Measurements from ENCODE around the gene COL5A3. TPM values are rescaled to one million over a fixed set of nuclear protein-coding genes. Genes with fewer than 3 reads are reported as not detected.
A peak's percentile ranks its signal among the peaks of the same experiment; 100 is the strongest.

The COL5A3 gene
- total and polyA plus RNA-seq, 4 donors, result 0.14 to 4.9 (median 0.76) TPM

DNA sequence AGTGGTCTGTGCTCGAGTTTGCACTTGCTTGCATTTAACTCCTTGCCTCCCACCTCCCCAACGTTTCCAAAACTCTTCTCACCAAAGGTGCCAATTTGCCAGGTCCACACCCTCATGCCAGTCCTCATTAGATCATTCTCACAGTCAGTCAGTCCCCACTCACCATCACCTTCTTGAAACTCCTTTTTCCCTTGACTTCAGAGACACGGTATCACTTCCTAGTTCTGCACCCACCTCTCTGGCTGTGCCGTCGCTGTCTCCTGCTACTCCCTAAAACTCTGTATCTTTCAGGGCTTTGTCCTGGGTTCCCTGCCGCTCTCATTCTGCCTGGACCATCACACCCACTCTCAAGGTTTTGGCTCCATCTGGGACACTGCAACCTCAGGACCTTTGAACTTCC, 93.6 kb downstream of the COL5A3 start:
- WGBS, result 58% methylated on average over 6 of the region's 6 CpGs
- TF ChIP-seq, protein P1, sequence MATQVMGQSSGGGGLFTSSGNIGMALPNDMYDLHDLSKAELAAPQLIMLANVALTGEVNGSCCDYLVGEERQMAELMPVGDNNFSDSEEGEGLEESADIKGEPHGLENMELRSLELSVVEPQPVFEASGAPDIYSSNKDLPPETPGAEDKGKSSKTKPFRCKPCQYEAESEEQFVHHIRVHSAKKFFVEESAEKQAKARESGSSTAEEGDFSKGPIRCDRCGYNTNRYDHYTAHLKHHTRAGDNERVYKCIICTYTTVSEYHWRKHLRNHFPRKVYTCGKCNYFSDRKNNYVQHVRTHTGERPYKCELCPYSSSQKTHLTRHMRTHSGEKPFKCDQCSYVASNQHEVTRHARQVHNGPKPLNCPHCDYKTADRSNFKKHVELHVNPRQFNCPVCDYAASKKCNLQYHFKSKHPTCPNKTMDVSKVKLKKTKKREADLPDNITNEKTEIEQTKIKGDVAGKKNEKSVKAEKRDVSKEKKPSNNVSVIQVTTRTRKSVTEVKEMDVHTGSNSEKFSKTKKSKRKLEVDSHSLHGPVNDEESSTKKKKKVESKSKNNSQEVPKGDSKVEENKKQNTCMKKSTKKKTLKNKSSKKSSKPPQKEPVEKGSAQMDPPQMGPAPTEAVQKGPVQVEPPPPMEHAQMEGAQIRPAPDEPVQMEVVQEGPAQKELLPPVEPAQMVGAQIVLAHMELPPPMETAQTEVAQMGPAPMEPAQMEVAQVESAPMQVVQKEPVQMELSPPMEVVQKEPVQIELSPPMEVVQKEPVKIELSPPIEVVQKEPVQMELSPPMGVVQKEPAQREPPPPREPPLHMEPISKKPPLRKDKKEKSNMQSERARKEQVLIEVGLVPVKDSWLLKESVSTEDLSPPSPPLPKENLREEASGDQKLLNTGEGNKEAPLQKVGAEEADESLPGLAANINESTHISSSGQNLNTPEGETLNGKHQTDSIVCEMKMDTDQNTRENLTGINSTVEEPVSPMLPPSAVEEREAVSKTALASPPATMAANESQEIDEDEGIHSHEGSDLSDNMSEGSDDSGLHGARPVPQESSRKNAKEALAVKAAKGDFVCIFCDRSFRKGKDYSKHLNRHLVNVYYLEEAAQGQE (IDR thresholded peaks at IDR 0.05), result no peak
- no peaks in the 10 kb centered on the region for H3K27me3 ChIP-seq (ENCODE audit: control insufficient read depth in 4 of 4, insufficient read depth in 4 of 4, low read length in 3 of 4)
- DNase-seq (ENCODE audit: low spot score), result no peak
- peaks cover 2 to 17% (median 9%) of the 10 kb centered on the region in 4 donors for H3K4me1 ChIP-seq (ENCODE audit: control insufficient read depth in 4 of 4, insufficient read depth in 4 of 4, low read length in 3 of 4)
- no peak overlapping the region for H3K9ac ChIP-seq (ENCODE audit: low read depth in 1 of 2, low read length in 2 of 2)
- no peak overlapping the region for H3K4me3 ChIP-seq (ENCODE audit: low read depth in 1 of 3, low read length in 3 of 3)
- H3K27ac ChIP-seq (ENCODE audit: low read depth in 1 of 2, low read length in 2 of 2), result no peak overlapping the region
- H3K9me3 ChIP-seq (ENCODE audit: control insufficient read depth in 4 of 4, low read length in 3 of 4), result no peaks in the 10 kb centered on the region
- no peaks in the 10 kb centered on the region for H3K36me3 ChIP-seq (ENCODE audit: control insufficient read depth in 4 of 4, insufficient read depth in 3 of 4, low read depth in 1 of 4, low read length in 3 of 4)

DNA sequence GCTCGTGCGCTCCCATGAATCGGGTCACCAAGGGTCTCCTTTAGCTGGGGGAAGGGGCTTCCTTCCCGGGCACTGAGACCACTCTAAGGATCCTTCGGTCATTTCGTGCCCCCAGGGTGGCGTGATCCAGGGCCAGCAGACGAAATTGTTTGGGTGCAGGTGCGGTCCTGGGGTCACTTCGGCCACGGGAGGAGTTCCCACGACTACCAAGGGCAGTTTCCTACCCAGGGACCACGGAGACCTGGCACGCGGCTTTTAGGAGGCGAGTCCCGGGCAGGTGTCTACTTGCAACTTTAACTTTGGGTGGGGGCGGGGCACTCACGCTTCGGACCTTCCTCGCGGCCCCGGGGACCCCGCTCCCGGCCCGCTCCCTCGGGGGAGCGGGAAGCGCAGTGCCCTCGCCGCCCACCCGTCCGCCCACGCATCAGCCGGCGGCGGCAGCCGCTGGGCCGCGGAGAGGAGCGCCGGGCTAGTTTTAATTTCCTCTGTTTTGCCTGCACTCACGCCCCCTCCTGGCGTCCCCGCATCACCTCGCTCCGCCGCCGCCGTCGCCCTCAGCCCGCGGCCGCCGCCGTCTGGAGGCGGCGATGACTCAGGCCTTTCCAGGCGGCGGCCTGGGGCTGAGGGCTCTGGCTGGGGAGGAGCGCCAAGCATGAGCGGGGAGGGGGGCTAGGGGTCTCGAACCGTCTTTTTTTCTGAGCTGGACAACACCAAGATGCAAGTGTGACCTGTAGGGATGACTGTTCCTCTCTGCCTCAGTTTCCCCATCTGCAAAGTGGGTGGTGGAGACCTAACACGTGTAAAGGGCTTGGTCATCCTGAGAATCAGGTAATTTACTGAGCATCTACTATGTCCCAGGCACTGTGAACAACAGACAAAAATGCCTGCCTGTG, 95.7 kb downstream of the COL5A3 start:
- no peaks in the 10 kb centered on the region for H3K27me3 ChIP-seq (ENCODE audit: control insufficient read depth in 4 of 4, insufficient read depth in 4 of 4, low read length in 3 of 4)
- peak; percentile 68 for DNase-seq (ENCODE audit: low spot score)
- H3K9me3 ChIP-seq (ENCODE audit: control insufficient read depth in 4 of 4, low read length in 3 of 4), result no peaks in the 10 kb centered on the region
- peaks cover 2 to 17% (median 9%) of the 10 kb centered on the region in 4 donors for H3K4me1 ChIP-seq (ENCODE audit: control insufficient read depth in 4 of 4, insufficient read depth in 4 of 4, low read length in 3 of 4)
- H3K9ac ChIP-seq (ENCODE audit: low read depth in 1 of 2, low read length in 2 of 2), result peak overlapping the region in 1 of 2 donors; percentile 21
- TF ChIP-seq HNF4G (IDR thresholded peaks at IDR 0.05) (no peak), EGR1 (IDR thresholded peaks at IDR 0.05; ENCODE audit: low read depth in 2 of 2) (peak in 1 of 2 donors; percentile 89), RAD21 (IDR thresholded peaks at IDR 0.05) (peak; percentile 57 to 61), YY1 (IDR thresholded peaks at IDR 0.05) (no peak), SP1 (IDR thresholded peaks at IDR 0.05) (no peak), CTCF (IDR thresholded peaks at IDR 0.05; ENCODE audit: low read depth, low read length, missing input control) (peak; percentile 50), HNF4A (conservative IDR thresholded peaks at IDR 0.05) (no peak), GABPA (IDR thresholded peaks at IDR 0.05 in 1 of 2, conservative IDR thresholded peaks at IDR 0.05 in 1 of 2) (no peak), JUND (IDR thresholded peaks at IDR 0.05) (peak; percentile 16 to 25), RXRA (IDR thresholded peaks at IDR 0.05) (no peak)
- TF ChIP-seq, protein P2, sequence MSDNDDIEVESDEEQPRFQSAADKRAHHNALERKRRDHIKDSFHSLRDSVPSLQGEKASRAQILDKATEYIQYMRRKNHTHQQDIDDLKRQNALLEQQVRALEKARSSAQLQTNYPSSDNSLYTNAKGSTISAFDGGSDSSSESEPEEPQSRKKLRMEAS (IDR thresholded peaks at IDR 0.05), result no peak
- H3K27ac ChIP-seq (ENCODE audit: low read depth in 1 of 2, low read length in 2 of 2), result no peak overlapping the region
- no peaks in the 10 kb centered on the region for H3K36me3 ChIP-seq (ENCODE audit: control insufficient read depth in 4 of 4, insufficient read depth in 3 of 4, low read depth in 1 of 4, low read length in 3 of 4)
- WGBS, result 1% methylated on average over 65 of the region's 65 CpGs
- H3K4me3 ChIP-seq (ENCODE audit: low read depth in 1 of 3, low read length in 3 of 3), result peak overlapping the region; percentile 56 to 73 (median 72)
